HepG2 (cell line): ENCODE measurements around the gene ARMH1. TPM values are rescaled to one million over a fixed set of nuclear protein-coding genes. Genes with fewer than 3 reads are reported as not detected.

Source experiments
- ELF1 ChIP-seq: sonication (generic); formaldehyde crosslinking; IDR thresholded peaks from 2 replicates; pipeline ENCODE4 v1.4.0; 2020; ENCODE audit warnings: missing genetic modification reagents
- FLYWCH1 ChIP-seq: sonication (generic); formaldehyde crosslinking; IDR thresholded peaks from 2 replicates; pipeline ENCODE4 v1.8.1; 2023; ENCODE audit warnings: mild to moderate bottlenecking, missing genetic modification reagents
- HMGXB3 ChIP-seq: sonication (generic); formaldehyde crosslinking; IDR thresholded peaks from 2 replicates; pipeline ENCODE4 v1.4.0; 2020; ENCODE audit warnings: missing genetic modification reagents, borderline replicate concordance
- KDM5B ChIP-seq: sonication (generic); formaldehyde crosslinking; IDR thresholded peaks from 2 replicates; pipeline ENCODE4 v1.4.0; 2020; ENCODE audit warnings: missing genetic modification reagents, mild to moderate bottlenecking, borderline replicate concordance
- MYC ChIP-seq: sonication (generic); formaldehyde crosslinking; IDR thresholded peaks from 2 replicates; pipeline ENCODE4 v1.9.0; 2021; ENCODE audit warnings: missing genetic modification reagents, borderline replicate concordance
- PRDM4 ChIP-seq: sonication (generic); formaldehyde crosslinking; IDR thresholded peaks from 2 replicates; pipeline ENCODE4 v1.9.0; 2021; ENCODE audit warnings: missing genetic modification reagents, borderline replicate concordance
- SETDB1 ChIP-seq: sonication (generic); formaldehyde crosslinking; IDR thresholded peaks from 2 replicates; pipeline ENCODE4 v1.5.1; 2020; ENCODE audit warnings: missing genetic modification reagents, mild to moderate bottlenecking, borderline replicate concordance
- SP4 ChIP-seq: sonication (generic); formaldehyde crosslinking; IDR thresholded peaks from 2 replicates; pipeline ENCODE4 v1.8.1; 2023; ENCODE audit warnings: mild to moderate bottlenecking, missing genetic modification reagents
- ZBTB37 ChIP-seq: sonication (generic); formaldehyde crosslinking; IDR thresholded peaks from 2 replicates; pipeline ENCODE4 v1.4.0; 2020; ENCODE audit warnings: mild to moderate bottlenecking, missing genetic modification reagents
- ZBTB39 ChIP-seq: sonication (generic); formaldehyde crosslinking; IDR thresholded peaks from 2 replicates; pipeline ENCODE4 v1.5.0; 2020; ENCODE audit warnings: missing genetic modification reagents
- ZFP36L2 ChIP-seq: sonication (generic); formaldehyde crosslinking; IDR thresholded peaks from 2 replicates; pipeline ENCODE4 v1.4.0; 2020; ENCODE audit warnings: missing genetic modification reagents
- ZNF326 ChIP-seq: sonication (generic); formaldehyde crosslinking; IDR thresholded peaks from 2 replicates; pipeline ENCODE4 v1.4.0; 2020; ENCODE audit warnings: missing genetic modification reagents, borderline replicate concordance
- polyA plus RNA-seq, 8 experiments: library from polyadenylated mRNA; depleted of rRNA in 3 of 8; stranded (reverse) in 7 of 8; unstranded in 1 of 8; fragments of >200 nt; fragmentation: Illumina TruSeq in 4 of 8; extraction: Trizol in 4 of 8; gene quantifications; 2 replicates each; pipeline versions ENCODE4 v1.2.1 to v1.2.3, GENCODE V29; 2011 to 2016; ENCODE audit warnings: low read depth in 4 of 8, missing spikeins in 1 of 8, mixed read lengths in 1 of 8; ENCODE audit not compliant: insufficient read depth in 1 of 8
- total RNA-seq, 5 experiments: library from RNA; depleted of rRNA; stranded (reverse); fragments of >200 nt; fragmentation: Illumina TruSeq; extraction: Trizol; gene quantifications; 2 replicates each; pipeline ENCODE4 v1.2.3, GENCODE V29; 2016; ENCODE audit warnings: low read depth in 1 of 5

The ARMH1 gene
- total and polyA plus RNA-seq, 2 of the 13 experiments (the other 11 are each of a cell fraction or from before 2014, with no cell fraction given) = 0.69 TPM; not detected in 1

GRCh38 chr1:44631647-44632539, 42.6 kb upstream of the ARMH1 start (continued):
- TF ChIP-seq SETDB1 (CRISPR knock-in tag) (no peak), SP4 (CRISPR knock-in tag) (peak; percentile 59; the same call in 1 of the 2 replicates), HMGXB3 (no peak), ZBTB39 (CRISPR knock-in tag) (no peak), ZFP36L2 (no peak), KDM5B (CRISPR knock-in tag) (peak; percentile 69), MYC (CRISPR knock-in tag) (peak; percentile 87), ELF1 (CRISPR knock-in tag) (peak; percentile 81), ZNF326 (no peak), PRDM4 (CRISPR knock-in tag) (no peak), ZBTB37 (CRISPR knock-in tag) (no peak), FLYWCH1 (no peak)
